HG03571 (cell line): ENCODE data around the gene ZXDC.

Source experiments
- ATAC-seq: cut with Tn5 transposase; IDR thresholded peaks from one replicate; pipeline ENCODE4 v1.9.1; 2021; ENCODE audit not compliant: unreplicated experiment

ZXDC gene

GRCh38 chr3:126397610-126398422, 77.9 kb downstream of the ZXDC start:
- ATAC-seq = no peak

- no peak for ATAC-seq
Observed at GRCh38 chr3:126396536-126396935, 79.2 kb downstream of the ZXDC start.

DNA sequence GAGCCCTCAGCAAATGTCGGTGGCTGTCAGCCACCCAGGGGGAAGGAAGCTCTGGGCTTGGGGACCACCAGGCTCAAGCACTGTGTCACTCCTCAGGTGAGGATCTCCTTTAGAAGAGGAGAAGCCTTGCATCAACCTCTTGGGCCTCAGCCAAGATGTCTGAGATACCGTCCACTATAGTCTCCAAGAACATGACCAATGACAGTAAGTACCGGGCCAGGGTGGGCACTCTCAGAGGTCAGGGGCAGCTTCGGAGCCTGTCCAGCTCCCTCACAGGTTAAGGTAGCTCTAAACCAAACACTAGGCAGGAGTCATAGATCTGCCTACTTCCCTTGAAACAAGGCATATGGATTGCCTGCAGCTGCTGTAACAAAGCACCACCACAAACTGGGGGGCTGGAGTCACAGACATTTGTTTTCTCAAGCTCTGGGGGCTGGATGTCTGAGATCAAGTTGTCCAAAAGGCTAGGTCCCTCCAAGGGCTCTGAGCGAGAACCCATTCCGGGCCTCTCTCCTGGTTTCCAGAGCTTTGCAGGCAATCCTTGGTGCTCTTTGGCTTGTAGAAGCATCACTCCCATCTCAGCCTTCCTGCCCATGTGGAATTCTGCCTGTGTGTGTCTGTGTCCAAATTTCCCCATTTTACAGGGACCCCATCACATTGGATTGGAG, 79.7 kb downstream of the ZXDC start:
- ATAC-seq = no peak

DNA sequence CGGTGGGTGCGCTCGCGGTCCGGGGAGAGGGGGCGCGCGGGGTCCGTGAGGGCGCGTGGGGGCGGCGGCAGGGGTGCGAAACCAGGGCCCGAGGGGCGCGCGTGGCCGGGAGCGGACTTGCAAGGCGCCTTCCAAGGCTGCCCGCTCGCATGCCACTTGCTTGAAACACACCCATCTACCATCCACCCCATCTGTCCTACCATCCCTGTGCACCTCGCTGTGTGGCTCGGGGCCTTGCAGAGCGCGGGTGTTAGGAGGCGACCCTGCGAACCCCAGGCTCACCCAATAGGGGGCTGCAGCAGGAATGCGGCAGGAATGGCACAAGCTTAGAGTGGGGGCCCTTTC, 80.7 kb downstream of the ZXDC start:
- no peak for ATAC-seq

- no peak for ATAC-seq
Observed at GRCh38 chr3:126394179-126394976, 81.3 kb downstream of the ZXDC start, which contains the start of gene CFAP100. Gene CFAP100, plus strand, starts transcription at chr3:126394909. Its CDS starts 1,092 bp downstream, at chr3:126396001.

DNA sequence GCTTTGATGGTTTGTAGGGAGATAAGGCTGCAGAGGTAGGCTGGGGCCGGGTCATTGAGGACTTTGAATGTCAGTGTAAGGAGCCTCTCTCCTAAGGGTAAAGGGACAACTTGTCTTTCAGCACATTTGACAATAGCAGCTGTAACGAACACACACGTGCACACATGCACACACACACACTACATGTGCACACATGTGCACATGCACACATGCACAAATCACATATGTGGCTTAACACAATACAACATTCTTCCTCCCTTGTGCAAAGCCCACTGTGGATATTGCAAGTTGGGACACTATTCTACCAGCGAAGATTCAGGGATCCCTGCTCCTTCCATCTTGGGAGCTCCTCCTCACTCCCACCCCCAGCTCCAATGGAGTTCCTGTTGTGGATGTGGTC, 82.1 kb downstream of the ZXDC start:
- ATAC-seq = no peak

- ATAC-seq = no peak
Observed at GRCh38 chr3:126392246-126392645, 83.4 kb downstream of the ZXDC start.

DNA sequence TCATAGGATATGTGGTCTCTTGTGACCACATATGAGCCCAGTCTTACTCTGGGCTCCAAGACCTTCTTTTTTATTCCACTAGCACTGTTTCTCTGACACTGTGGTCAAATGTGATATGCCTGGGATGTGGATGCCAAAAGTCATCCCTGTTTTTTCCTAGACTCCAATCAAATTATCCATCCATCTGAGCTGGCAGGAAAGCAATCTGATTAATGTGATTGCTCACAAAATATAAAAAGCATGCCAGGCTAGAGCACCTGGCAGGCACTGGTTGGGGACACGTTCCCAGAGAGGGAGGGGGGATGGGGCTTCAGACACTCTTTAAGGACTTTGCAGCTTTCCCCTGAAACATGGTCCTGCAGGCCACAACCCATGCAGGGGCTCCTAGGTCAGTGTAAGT, 84.1 kb downstream of the ZXDC start:
- no peak for ATAC-seq

- no peak for ATAC-seq
Observed at GRCh38 chr3:126390751-126391150, 84.9 kb downstream of the ZXDC start.

- ATAC-seq = no peak
Observed at GRCh38 chr3:126390201-126390600, 85.5 kb downstream of the ZXDC start.

- ATAC-seq = no peak
Observed at GRCh38 chr3:126389794-126390146, 85.9 kb downstream of the ZXDC start.

DNA sequence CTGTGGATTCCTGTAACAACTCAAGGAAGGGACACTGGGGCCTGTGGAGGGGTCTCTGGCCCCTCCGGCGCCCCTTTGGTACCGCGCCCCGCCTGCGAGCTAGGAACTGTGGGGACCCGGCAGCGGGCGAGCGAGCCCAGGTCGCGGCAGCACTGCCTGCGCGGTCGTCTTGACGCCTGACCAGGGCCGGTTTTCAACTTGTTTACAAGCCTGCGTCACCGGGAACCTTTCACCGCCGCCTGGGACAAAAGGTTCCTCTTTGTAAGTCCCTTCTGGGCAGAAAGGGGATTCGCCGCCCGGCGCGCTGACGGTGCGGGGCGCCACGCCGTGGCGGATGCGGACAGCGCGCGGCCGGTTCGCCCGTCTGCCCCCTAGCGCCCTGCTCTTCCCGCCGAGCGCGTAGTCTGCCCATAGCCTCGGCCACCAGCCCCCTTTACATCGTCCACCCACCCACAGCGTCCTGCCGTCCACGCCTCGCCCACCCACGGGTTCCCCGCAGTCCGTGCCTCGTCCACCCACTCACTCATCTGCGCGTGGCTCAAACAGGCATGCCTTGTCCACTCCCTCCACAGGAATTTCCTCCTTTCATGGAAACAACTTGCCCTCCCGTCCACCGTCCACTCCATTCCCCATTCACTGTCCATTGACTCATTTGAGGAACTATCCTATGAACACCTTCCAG, 86.4 kb downstream of the ZXDC start:
- no peak for ATAC-seq
